ENCODE results near the gene MUC4.

Gene MUC4, protein sequence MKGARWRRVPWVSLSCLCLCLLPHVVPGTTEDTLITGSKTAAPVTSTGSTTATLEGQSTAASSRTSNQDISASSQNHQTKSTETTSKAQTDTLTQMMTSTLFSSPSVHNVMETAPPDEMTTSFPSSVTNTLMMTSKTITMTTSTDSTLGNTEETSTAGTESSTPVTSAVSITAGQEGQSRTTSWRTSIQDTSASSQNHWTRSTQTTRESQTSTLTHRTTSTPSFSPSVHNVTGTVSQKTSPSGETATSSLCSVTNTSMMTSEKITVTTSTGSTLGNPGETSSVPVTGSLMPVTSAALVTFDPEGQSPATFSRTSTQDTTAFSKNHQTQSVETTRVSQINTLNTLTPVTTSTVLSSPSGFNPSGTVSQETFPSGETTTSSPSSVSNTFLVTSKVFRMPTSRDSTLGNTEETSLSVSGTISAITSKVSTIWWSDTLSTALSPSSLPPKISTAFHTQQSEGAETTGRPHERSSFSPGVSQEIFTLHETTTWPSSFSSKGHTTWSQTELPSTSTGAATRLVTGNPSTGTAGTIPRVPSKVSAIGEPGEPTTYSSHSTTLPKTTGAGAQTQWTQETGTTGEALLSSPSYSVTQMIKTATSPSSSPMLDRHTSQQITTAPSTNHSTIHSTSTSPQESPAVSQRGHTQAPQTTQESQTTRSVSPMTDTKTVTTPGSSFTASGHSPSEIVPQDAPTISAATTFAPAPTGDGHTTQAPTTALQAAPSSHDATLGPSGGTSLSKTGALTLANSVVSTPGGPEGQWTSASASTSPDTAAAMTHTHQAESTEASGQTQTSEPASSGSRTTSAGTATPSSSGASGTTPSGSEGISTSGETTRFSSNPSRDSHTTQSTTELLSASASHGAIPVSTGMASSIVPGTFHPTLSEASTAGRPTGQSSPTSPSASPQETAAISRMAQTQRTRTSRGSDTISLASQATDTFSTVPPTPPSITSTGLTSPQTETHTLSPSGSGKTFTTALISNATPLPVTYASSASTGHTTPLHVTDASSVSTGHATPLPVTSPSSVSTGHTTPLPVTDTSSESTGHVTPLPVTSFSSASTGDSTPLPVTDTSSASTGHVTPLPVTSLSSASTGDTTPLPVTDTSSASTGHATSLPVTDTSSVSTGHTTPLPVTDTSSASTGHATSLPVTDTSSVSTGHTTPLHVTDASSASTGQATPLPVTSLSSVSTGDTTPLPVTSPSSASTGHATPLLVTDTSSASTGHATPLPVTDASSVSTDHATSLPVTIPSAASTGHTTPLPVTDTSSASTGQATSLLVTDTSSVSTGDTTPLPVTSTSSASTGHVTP (N-terminal part only)

DNA sequence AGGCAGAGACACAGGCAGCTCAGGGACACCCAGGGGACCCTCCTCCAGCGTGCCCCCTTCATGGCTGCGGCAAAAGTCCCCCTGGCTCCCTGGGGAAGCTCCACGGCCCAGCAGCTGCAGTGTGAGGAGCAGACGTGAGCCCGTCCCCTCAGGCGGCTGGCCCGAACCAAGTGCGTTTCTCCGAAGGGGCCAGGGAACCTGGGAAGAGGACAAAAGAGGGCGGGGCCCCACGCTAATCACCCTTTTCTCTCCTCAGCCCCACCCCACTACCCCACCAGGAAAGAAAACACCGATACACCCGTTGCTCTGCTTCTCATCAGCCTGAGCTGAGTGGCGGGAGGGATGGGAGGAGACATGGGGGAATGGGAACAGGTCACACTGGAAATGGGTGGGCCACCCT lies at the start of gene MUC4:
TSS of gene MUC4 (minus strand) at position 174 of the 400 bp plus-strand sequence. CDS start at position 62, 112 bp downstream.
- DNase-seq (ENCODE audit: low read depth), result no peak
- H3K4me3 ChIP-seq (ENCODE audit: low read depth, low read length), result no peak within 1 kb of the TSS

DNA sequence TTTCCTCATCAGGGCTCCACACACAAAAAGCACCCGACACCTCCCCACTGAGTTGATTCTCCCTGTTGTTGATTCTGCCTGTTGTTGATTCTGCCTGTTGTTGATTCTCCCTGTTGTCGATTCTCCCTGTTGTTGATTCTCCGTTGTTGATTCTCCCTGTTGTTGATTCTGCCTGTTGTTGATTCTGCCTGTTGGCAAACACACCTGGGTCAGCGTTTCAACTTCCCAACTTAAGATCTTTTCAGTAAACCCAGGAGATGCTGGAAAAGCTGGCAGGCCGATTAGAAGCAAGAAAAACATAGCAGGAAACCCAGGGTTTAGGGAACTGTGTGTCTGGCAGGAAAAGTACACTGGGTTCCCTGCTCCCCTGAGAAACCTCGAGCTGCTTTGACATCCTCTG lies 48.7 kb upstream of the MUC4 start:
- TF ChIP-seq, protein P1, sequence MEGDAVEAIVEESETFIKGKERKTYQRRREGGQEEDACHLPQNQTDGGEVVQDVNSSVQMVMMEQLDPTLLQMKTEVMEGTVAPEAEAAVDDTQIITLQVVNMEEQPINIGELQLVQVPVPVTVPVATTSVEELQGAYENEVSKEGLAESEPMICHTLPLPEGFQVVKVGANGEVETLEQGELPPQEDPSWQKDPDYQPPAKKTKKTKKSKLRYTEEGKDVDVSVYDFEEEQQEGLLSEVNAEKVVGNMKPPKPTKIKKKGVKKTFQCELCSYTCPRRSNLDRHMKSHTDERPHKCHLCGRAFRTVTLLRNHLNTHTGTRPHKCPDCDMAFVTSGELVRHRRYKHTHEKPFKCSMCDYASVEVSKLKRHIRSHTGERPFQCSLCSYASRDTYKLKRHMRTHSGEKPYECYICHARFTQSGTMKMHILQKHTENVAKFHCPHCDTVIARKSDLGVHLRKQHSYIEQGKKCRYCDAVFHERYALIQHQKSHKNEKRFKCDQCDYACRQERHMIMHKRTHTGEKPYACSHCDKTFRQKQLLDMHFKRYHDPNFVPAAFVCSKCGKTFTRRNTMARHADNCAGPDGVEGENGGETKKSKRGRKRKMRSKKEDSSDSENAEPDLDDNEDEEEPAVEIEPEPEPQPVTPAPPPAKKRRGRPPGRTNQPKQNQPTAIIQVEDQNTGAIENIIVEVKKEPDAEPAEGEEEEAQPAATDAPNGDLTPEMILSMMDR (IDR thresholded peaks at IDR 0.05; ENCODE audit: low read depth, low read length, missing control alignments), result no peak
- H3K4me3 ChIP-seq (ENCODE audit: low read depth, low read length), result no peak overlapping the region
- DNase-seq (ENCODE audit: low read depth), result no peak

More for the DNA sequence above, at the start of gene MUC4:
- TF ChIP-seq, protein P1 (IDR thresholded peaks at IDR 0.05; ENCODE audit: low read depth, low read length, missing control alignments), result no peak

DNA sequence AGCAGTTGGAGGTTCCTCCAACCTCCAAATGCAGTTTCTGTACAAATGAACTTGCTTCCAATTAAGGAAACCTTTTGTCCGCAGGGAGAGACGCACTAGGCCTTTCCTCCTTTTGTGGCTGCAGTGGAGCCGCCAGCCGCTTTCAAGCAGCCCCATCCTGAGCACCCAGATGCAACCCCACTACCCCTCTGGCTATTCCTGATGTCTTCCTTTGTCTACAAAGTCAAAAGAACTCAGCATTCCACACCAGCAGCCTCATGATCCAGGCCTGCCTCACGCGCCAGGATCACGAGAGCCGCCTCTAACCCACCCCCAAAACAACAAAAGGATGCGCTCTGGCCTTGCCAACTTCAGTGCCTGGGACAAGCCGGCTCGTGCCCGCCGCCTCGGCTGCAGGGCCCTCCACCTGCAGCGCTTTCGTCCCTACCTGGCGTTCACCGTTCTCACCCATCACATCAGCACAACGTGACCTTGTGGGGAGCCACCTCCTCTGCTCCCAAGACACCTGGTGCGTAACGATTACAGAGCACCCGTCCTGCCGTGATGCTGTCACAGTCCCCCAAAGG lies 48.2 kb upstream of the MUC4 start:
- TF ChIP-seq, protein P1 (IDR thresholded peaks at IDR 0.05; ENCODE audit: low read depth, low read length, missing control alignments), result no peak
- no peak overlapping the region for H3K4me3 ChIP-seq (ENCODE audit: low read depth, low read length)
- DNase-seq (ENCODE audit: low read depth), result no peak

DNA sequence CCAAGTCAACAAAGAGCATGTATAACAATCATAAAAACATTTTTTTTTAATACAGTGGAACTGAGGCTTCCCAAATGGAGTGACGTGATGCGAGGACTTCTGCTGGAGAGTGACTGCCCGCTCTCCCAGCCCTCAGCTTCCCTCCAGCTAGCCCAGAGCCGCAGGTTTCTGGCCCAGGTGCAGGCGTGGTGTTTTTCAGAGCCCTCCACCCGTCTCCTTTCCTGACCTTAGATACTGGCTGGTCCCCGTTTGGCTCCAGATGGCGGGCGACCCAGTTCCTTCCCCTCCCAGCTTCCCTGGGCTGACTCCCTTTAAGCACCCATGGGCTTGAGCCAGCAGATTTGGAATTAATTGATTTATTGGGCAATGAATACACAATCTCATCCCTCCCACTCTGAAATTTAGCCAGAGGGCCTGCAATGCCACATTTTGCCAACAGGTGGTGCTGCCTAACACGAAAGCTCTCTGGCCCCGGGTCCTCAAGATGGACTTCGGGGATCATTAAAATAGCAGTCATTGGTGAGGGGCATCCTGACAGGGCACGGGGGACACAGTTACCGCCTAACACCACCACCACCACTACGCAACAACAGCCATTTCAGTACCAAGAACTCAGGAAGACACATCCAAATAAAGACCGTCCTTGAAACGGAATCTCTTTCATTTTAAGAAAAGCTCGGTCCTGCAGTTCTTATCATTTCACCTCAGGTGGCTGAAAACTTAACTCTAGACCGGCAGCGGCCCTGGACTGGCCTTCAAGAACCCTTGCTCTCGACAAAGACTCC lies 47.5 kb upstream of the MUC4 start:
- H3K4me3 ChIP-seq (ENCODE audit: low read depth, low read length), result no peak overlapping the region
- peak; percentile 21 for DNase-seq (ENCODE audit: low read depth)
- TF ChIP-seq, protein P1 (IDR thresholded peaks at IDR 0.05; ENCODE audit: low read depth, low read length, missing control alignments), result peak; percentile 96

DNA sequence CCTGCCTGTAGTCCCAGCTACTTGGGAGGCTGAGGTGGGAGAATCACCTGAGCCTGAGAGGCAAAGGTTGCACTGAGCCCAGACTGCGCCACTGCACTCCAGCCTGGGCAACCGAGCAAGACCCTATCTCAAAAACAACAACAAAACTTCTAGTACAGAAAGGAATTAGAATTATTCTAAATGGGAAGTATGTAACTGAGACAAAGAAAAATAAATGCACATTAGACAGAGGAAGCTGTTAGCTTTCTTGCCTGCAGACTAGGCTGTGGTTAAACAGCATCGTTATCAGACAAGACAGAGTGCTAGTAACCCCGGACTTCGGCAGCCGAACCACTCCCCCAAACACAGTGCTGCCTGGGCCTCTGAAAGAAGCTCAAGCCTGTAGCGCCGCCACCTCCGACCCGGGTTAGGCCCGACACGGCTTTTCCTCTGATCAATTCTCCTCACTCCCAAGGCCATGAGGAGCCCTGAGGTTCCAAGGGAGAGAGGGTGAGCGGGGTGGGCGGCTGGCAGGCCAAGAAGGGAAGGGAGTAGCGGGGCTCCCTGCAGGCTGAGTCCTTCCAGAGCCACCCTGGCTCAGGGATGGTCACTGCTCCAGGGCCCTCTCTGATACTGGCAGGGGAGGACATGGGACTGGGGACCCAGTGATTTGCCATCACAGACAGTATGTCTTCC lies 44.8 kb upstream of the MUC4 start:
- no peak for DNase-seq (ENCODE audit: low read depth)
- H3K4me3 ChIP-seq (ENCODE audit: low read depth, low read length), result no peak overlapping the region
- TF ChIP-seq, protein P1 (IDR thresholded peaks at IDR 0.05; ENCODE audit: low read depth, low read length, missing control alignments), result no peak
